Testis (tissue), 3 donors: ENCODE results near the gene TENT5A. TPM values are rescaled to one million over a fixed set of nuclear protein-coding genes. Genes with fewer than 3 reads are reported as not detected.

Experiments
- DNase-seq: peaks from one replicate; pipeline ENCODE4 v3.0.0-alpha.2; 2019
- H3K27ac ChIP-seq, 2 donors: fragments of 200-600 bp; sonication (generic); one replicate each; pipeline ENCODE4 v1.5.1; 2019
- H3K27me3 ChIP-seq: fragments of 200-600 bp; sonication (generic); one replicate; pipeline ENCODE4 v1.5.1; 2019
- H3K36me3 ChIP-seq: fragments of 200-600 bp; sonication (generic); one replicate; pipeline ENCODE4 v1.5.1; 2017; ENCODE audit warnings: low read depth; ENCODE audit errors: missing control alignments
- H3K4me1 ChIP-seq: fragments of 200-600 bp; sonication (generic); one replicate; pipeline ENCODE4 v1.5.1; 2019
- H3K4me3 ChIP-seq, 2 donors: fragments of 200-600 bp; sonication (generic); one replicate each; pipeline ENCODE4 v1.5.1; 2017 to 2019
- H3K9me3 ChIP-seq: fragments of 200-600 bp; sonication (generic); one replicate; pipeline ENCODE4 v1.5.1; 2017
- CTCF ChIP-seq, 3 experiments: fragments of 450-650 bp in 2 of 3; fragments of 200-600 bp in 1 of 3; sonication (generic) in 1 of 3; IDR thresholded peaks; one replicate each; pipeline ENCODE4 v1.5.1; 2016 to 2019; ENCODE audit warnings: antibody characterized with exemption in 3 of 3, mild to moderate bottlenecking in 2 of 3, moderate library complexity in 1 of 3
- POLR2A ChIP-seq: fragments of 450-650 bp; IDR thresholded peaks from one replicate; pipeline ENCODE4 v1.6.1; 2017; ENCODE audit warnings: antibody characterized with exemption, mild to moderate bottlenecking, moderate library complexity
- WGBS, 2 donors: methylation state at CpG; one replicate each; pipeline ENCODE4 v1.1.5; 2018; 5-methylcytosine and 5-hydroxymethylcytosine counted together
- intact Hi-C: fragments of 100-400 bp; cut with DNase I; formaldehyde crosslinking; loops from one replicate; pipeline ENCODE4 v1.15.1; 2023; ENCODE audit warnings: low total_unique reads
- polyA plus RNA-seq: library from polyadenylated mRNA; stranded (reverse); fragments of 350-450 nt; fragmentation: Illumina TruSeq; extraction: RNeasy Lipid Tissue Mini Kit (QIAGEN cat#74804); gene quantifications from one replicate; pipeline ENCODE4 v1.2.3, GENCODE V29; 2014; ENCODE audit warnings: low read depth, low replicate concordance; ENCODE audit not compliant: insufficient read depth
- small RNA-seq, 2 donors: library from RNA; depleted of rRNA; stranded (forward); fragments of <200 nt; gene quantifications; one replicate each; pipeline ENCODE3, GENCODE V24; 2016
- total RNA-seq, 2 donors: library from RNA; depleted of rRNA; stranded (reverse); fragments of >200 nt; gene quantifications; one replicate each; pipeline ENCODE4 v1.2.3, GENCODE V29; 2016

Gene TENT5A
- total and polyA plus RNA-seq, 3 donors from 2014 or later = 7.0 to 9.2 (median 9.2) TPM

- WGBS, 2 donors = 98% methylated on average over 1 of the region's 1 CpG
Measured at GRCh38 chr6:81700414-81700813, 52.1 kb downstream of the TENT5A start.

GRCh38 chr6:81697559-81697958 lies 54.9 kb downstream of the TENT5A start:
- TF ChIP-seq POLR2A (no peak), CTCF (IDR thresholded peaks at IDR 0.05) (no peak)
- H3K9me3 ChIP-seq = no peaks in the 10 kb centered on the region
- H3K27ac ChIP-seq = no peak overlapping the region
- DNase-seq = no peak
- H3K4me1 ChIP-seq = no peaks in the 10 kb centered on the region
- intact Hi-C loops = no loop called here
- H3K4me3 ChIP-seq = no peak overlapping the region
- H3K27me3 ChIP-seq = no peaks in the 10 kb centered on the region
- no peaks in the 10 kb centered on the region for H3K36me3 ChIP-seq
- WGBS, 2 donors = 94% methylated on average over 6 of the region's 6 CpGs

More at GRCh38 chr6:81700414-81700813, 52.1 kb downstream of the TENT5A start:
- Histone ChIP-seq H3K4me3 (no peak overlapping the region), H3K36me3 (no peaks in the 10 kb centered on the region), H3K27ac (no peak overlapping the region), H3K4me1 (no peaks in the 10 kb centered on the region), H3K9me3 (no peaks in the 10 kb centered on the region), H3K27me3 (no peaks in the 10 kb centered on the region)
- DNase-seq = no peak
- TF ChIP-seq POLR2A = no peak
- TF ChIP-seq CTCF (IDR thresholded peaks at IDR 0.05) = no peak
- intact Hi-C loops = no loop called here

DNA sequence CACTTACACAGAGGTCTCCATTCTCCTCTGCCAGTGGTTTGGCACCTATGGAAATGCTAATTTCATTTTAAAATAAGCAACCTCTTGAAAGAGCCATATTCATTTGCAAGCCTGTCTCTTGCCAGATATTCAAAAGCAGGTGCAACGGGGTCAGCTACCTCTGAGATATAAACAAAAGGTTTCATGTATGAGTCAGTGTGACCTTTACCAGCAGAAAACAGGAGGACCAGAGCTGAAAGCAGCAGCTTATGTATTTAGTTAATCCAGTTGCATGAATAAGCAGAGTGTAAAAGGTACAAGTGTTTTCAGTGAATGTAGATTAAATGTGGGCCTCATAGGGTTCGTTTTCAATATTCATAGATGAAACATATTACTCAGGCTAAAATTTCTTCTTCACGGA lies 56.0 kb downstream of the TENT5A start:
- no peak overlapping the region for H3K27ac ChIP-seq
- no peak overlapping the region for H3K4me3 ChIP-seq
- no peaks in the 10 kb centered on the region for H3K4me1 ChIP-seq
- no peaks in the 10 kb centered on the region for H3K9me3 ChIP-seq
- WGBS, 2 donors = 84 to 86% methylated on average over 3 of the region's 3 CpGs
- no peak for DNase-seq
- intact Hi-C loops = no loop called here
- H3K27me3 ChIP-seq = no peaks in the 10 kb centered on the region
- H3K36me3 ChIP-seq = no peaks in the 10 kb centered on the region
- no peak for TF ChIP-seq CTCF (IDR thresholded peaks at IDR 0.05)
- no peak for TF ChIP-seq POLR2A

Small RNA genes lying within 50 kb of the gene (small RNA-seq; reads per million reads assigned to genes)
- gene AL078599.1 (0 to 0.09 reads per million in 2 donors), gene RF00156 (0 reads per million in 2 donors)
